ENCODE results near the gene SFXN4. TPM values are rescaled to one million over a fixed set of nuclear protein-coding genes. Genes with fewer than 3 reads are reported as not detected.
"Not testable (repeated sequence)": the region's sequence is repeated elsewhere in the genome, so short reads cannot be mapped to it uniquely, and the experiment has no call there.

The SFXN4 gene
- total RNA-seq, 1 experiment from 2014 or later, result 21.9 TPM

GRCh38 chr10:119098576-119098975 is 66.9 kb downstream of the SFXN4 start:
- H3K79me1 ChIP-seq (ENCODE audit: insufficient read depth, low read depth, low read length, poor library complexity, severe bottlenecking), result no peaks in the 10 kb centered on the region
- no peak overlapping the region for H3K4me2 ChIP-seq (ENCODE audit: insufficient read depth, insufficient read length, low read length)
- no peaks in the 10 kb centered on the region for H3K27me3 ChIP-seq (ENCODE audit: insufficient read depth, low read length)
- no peak overlapping the region for H4K5ac ChIP-seq (ENCODE audit: insufficient read length, low read depth, low read length)
- H3K27ac Mint-ChIP-seq, result no peak overlapping the region
- no peak for TF ChIP-seq CTCF (conservative IDR thresholded peaks at IDR 0.05)
- H2BK120ac ChIP-seq (ENCODE audit: low read depth, low read length, poor library complexity, severe bottlenecking), result no peak overlapping the region
- H3K56ac ChIP-seq (ENCODE audit: insufficient read length, low read depth, low read length), result no peak overlapping the region
- no peak overlapping the region for H2BK20ac ChIP-seq (ENCODE audit: low read depth, low read length, poor library complexity, severe bottlenecking)
- H3K4me1 ChIP-seq (ENCODE audit: insufficient read depth, low read length), result no peaks in the 10 kb centered on the region
- H3K4ac ChIP-seq (ENCODE audit: low read depth, low read length), result no peak overlapping the region
- no CpG with 5 or more reads among the region's 3 CpGs for WGBS (ENCODE audit: extremely low coverage, insufficient read length, low lambda C conversion rate)
- H4K91ac ChIP-seq (ENCODE audit: insufficient read length, low read depth, low read length), result no peak overlapping the region
- H2BK15ac ChIP-seq (ENCODE audit: low read depth, low read length), result no peak overlapping the region
- H3T11ph ChIP-seq (ENCODE audit: low read length), result no peak overlapping the region
- no peak overlapping the region for H3K14ac ChIP-seq (ENCODE audit: insufficient read depth, low read length)
- H3K18ac ChIP-seq (ENCODE audit: insufficient read length, low read depth, low read length), result no peak overlapping the region
- no peak overlapping the region for H3K27ac ChIP-seq (ENCODE audit: insufficient read length, low read depth, low read length)
- peaks cover 3% of the 10 kb centered on the region for H3K27me3 Mint-ChIP-seq (ENCODE audit: low read depth)
- no peaks in the 10 kb centered on the region for H3K9me3 ChIP-seq (ENCODE audit: control insufficient read depth, low read depth, low read length)
- no peak overlapping the region for H4K8ac ChIP-seq (replicated peaks; ENCODE audit: insufficient read length, low read depth, low read length)
- H4K20me1 ChIP-seq (ENCODE audit: control insufficient read depth, insufficient read depth, insufficient read length), result no peaks in the 10 kb centered on the region
- no peak overlapping the region for H2AFZ ChIP-seq (ENCODE audit: low read length)
- H3K9ac ChIP-seq (ENCODE audit: extremely low read depth, insufficient read length, low read length), result no peak overlapping the region
- no peaks in the 10 kb centered on the region for H3K23me2 ChIP-seq (ENCODE audit: insufficient read length, low read depth, low read length, poor library complexity, severe bottlenecking)
- no peaks in the 10 kb centered on the region for H3K36me3 Mint-ChIP-seq (ENCODE audit: insufficient read depth in 1 of 3, low read depth in 3 of 3)
- no peak for DNase-seq
- H2AK5ac ChIP-seq (ENCODE audit: insufficient read length, low read length), result no peak overlapping the region
- H2BK12ac ChIP-seq (ENCODE audit: insufficient read length, low read depth, low read length), result no peak overlapping the region
- no peak overlapping the region for H3K4me3 Mint-ChIP-seq
- H3K79me2 ChIP-seq (ENCODE audit: insufficient read depth, low read length), result no peaks in the 10 kb centered on the region
- no peaks in the 10 kb centered on the region for H3K9me3 Mint-ChIP-seq
- peaks cover 3 to 7% of the 10 kb centered on the region in 2 experiments for H3K4me1 Mint-ChIP-seq
- H3K23ac ChIP-seq (ENCODE audit: insufficient read length, low read depth, low read length), result no peak overlapping the region
- no peak overlapping the region for H2BK5ac ChIP-seq (ENCODE audit: insufficient read length, low read length)

DNA sequence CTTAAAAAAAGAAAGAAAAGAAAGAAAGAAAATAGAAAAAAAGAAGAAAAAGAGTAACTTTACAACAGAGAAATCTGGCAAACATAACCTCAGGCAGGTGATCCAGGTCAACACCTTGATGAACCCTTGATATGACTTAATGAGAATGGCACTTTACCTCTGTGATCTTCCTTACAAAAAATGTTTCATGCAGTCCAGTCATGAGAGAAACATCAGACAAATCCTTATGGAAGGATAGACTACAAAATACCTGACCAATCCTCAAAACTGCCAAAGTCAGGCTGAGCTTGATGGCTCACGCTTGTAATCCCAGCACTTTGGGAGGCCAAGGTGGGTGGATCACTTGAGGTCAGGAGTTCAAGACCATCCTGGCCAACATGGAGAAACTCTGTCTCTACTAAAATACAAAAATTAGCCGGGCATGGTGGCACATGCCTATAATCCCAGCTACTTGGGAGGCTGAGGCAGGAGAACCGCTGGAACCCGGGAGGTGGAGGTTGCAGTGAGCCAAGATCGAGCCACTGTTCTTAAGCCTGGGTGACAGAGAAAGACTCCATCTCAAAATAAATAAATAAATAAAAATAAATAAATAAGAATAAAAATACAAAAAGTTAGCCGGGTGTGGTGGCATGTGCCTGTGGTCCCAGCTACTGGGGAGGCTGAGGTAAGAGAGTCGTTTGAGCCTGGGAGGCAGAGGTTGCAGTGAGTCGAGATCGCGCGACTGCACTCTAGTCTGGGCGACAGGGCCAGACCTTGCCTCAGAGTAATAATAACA is 68.7 kb downstream of the SFXN4 start:
- not testable (repeated sequence) for H3K9me3 ChIP-seq (ENCODE audit: control insufficient read depth, low read depth, low read length); H2BK20ac ChIP-seq (ENCODE audit: low read depth, low read length, poor library complexity, severe bottlenecking); H2BK120ac ChIP-seq (ENCODE audit: low read depth, low read length, poor library complexity, severe bottlenecking); H3T11ph ChIP-seq (ENCODE audit: low read length); H3K9ac ChIP-seq (ENCODE audit: extremely low read depth, insufficient read length, low read length); H3K36me3 Mint-ChIP-seq (ENCODE audit: insufficient read depth in 1 of 3, low read depth in 3 of 3); H3K4me3 Mint-ChIP-seq; H3K4me1 ChIP-seq (ENCODE audit: insufficient read depth, low read length); H3K79me2 ChIP-seq (ENCODE audit: insufficient read depth, low read length); H3K79me1 ChIP-seq (ENCODE audit: insufficient read depth, low read depth, low read length, poor library complexity, severe bottlenecking); H3K18ac ChIP-seq (ENCODE audit: insufficient read length, low read depth, low read length); H4K91ac ChIP-seq (ENCODE audit: insufficient read length, low read depth, low read length); H2BK12ac ChIP-seq (ENCODE audit: insufficient read length, low read depth, low read length); DNase-seq; H4K8ac ChIP-seq (replicated peaks; ENCODE audit: insufficient read length, low read depth, low read length); H2AFZ ChIP-seq (ENCODE audit: low read length); H3K27ac Mint-ChIP-seq; H3K9me3 Mint-ChIP-seq; H2BK5ac ChIP-seq (ENCODE audit: insufficient read length, low read length); H3K27me3 ChIP-seq (ENCODE audit: insufficient read depth, low read length); H3K27me3 Mint-ChIP-seq (ENCODE audit: low read depth); H3K4me1 Mint-ChIP-seq; H2AK5ac ChIP-seq (ENCODE audit: insufficient read length, low read length); H4K20me1 ChIP-seq (ENCODE audit: control insufficient read depth, insufficient read depth, insufficient read length); H3K56ac ChIP-seq (ENCODE audit: insufficient read length, low read depth, low read length); H3K23ac ChIP-seq (ENCODE audit: insufficient read length, low read depth, low read length); H3K27ac ChIP-seq (ENCODE audit: insufficient read length, low read depth, low read length); H3K4ac ChIP-seq (ENCODE audit: low read depth, low read length); H3K14ac ChIP-seq (ENCODE audit: insufficient read depth, low read length); H2BK15ac ChIP-seq (ENCODE audit: low read depth, low read length); H3K23me2 ChIP-seq (ENCODE audit: insufficient read length, low read depth, low read length, poor library complexity, severe bottlenecking); H4K5ac ChIP-seq (ENCODE audit: insufficient read length, low read depth, low read length); H3K4me2 ChIP-seq (ENCODE audit: insufficient read depth, insufficient read length, low read length)
- no CpG with 5 or more reads among the region's 12 CpGs for WGBS (ENCODE audit: extremely low coverage, insufficient read length, low lambda C conversion rate)

Measured in H9 (cell line).